ENCODE measurements around the gene MAGEB2. TPM values are rescaled to one million over a fixed set of nuclear protein-coding genes. Genes with fewer than 3 reads are reported as not detected.

Gene MAGEB2
- total and polyA plus RNA-seq, 2 experiments from 2014 or later: 0.24 TPM; not detected in 1

- DNase-seq (ENCODE audit: low spot score) (no peak), ATAC-seq (no peak)
- no peaks in the 10 kb centered on the region for H4K20me1 ChIP-seq (replicated peaks; ENCODE audit: insufficient read depth)
- H3K79me2 ChIP-seq (replicated peaks; ENCODE audit: insufficient read depth): no peaks in the 10 kb centered on the region
- Mint-ChIP-seq H3K27ac (no peak overlapping the region), H3K9me3 (peaks cover 4% of the 10 kb centered on the region; the same call in 2 of the 3 replicates), H3K4me1 (no peaks in the 10 kb centered on the region), H3K27me3 (ENCODE audit: insufficient read depth, low read depth, poor library complexity) (no peaks in the 10 kb centered on the region), H3K4me3 (no peak overlapping the region), H3K36me3 (ENCODE audit: low read depth) (no peaks in the 10 kb centered on the region; the same call in 2 of the 3 replicates)
- H2AFZ ChIP-seq: no peak overlapping the region
- H3K4me1 ChIP-seq (ENCODE audit: insufficient read depth): no peaks in the 10 kb centered on the region
- H3K4me2 ChIP-seq: no peak overlapping the region
- H3K4me3 ChIP-seq: no peak overlapping the region
- H3F3A ChIP-seq (replicated peaks; ENCODE audit: low read depth): no peaks in the 10 kb centered on the region
- no peaks in the 10 kb centered on the region for H3K9me2 ChIP-seq (ENCODE audit: insufficient read depth)
- TF ChIP-seq POLR2AphosphoS5 (IDR thresholded peaks at IDR 0.05; ENCODE audit: low read depth): no peak
- no peak for TF ChIP-seq NANOG (IDR thresholded peaks at IDR 0.05; ENCODE audit: borderline replicate concordance)
- no peak for TF ChIP-seq ZNF331 (CRISPR knock-in tag; IDR thresholded peaks at IDR 0.05; ENCODE audit: low read depth)
- TF ChIP-seq, protein P1, sequence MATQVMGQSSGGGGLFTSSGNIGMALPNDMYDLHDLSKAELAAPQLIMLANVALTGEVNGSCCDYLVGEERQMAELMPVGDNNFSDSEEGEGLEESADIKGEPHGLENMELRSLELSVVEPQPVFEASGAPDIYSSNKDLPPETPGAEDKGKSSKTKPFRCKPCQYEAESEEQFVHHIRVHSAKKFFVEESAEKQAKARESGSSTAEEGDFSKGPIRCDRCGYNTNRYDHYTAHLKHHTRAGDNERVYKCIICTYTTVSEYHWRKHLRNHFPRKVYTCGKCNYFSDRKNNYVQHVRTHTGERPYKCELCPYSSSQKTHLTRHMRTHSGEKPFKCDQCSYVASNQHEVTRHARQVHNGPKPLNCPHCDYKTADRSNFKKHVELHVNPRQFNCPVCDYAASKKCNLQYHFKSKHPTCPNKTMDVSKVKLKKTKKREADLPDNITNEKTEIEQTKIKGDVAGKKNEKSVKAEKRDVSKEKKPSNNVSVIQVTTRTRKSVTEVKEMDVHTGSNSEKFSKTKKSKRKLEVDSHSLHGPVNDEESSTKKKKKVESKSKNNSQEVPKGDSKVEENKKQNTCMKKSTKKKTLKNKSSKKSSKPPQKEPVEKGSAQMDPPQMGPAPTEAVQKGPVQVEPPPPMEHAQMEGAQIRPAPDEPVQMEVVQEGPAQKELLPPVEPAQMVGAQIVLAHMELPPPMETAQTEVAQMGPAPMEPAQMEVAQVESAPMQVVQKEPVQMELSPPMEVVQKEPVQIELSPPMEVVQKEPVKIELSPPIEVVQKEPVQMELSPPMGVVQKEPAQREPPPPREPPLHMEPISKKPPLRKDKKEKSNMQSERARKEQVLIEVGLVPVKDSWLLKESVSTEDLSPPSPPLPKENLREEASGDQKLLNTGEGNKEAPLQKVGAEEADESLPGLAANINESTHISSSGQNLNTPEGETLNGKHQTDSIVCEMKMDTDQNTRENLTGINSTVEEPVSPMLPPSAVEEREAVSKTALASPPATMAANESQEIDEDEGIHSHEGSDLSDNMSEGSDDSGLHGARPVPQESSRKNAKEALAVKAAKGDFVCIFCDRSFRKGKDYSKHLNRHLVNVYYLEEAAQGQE (IDR thresholded peaks at IDR 0.05; ENCODE audit: unreplicated experiment): no peak
- TF ChIP-seq EZH2phosphoT487 (IDR thresholded peaks at IDR 0.05; ENCODE audit: unreplicated experiment): no peak
- no peak for TF ChIP-seq JUNB (IDR thresholded peaks at IDR 0.05; ENCODE audit: unreplicated experiment)
- TF ChIP-seq STAT1 (IDR thresholded peaks at IDR 0.05; ENCODE audit: unreplicated experiment): no peak
- TF ChIP-seq, protein P2, sequence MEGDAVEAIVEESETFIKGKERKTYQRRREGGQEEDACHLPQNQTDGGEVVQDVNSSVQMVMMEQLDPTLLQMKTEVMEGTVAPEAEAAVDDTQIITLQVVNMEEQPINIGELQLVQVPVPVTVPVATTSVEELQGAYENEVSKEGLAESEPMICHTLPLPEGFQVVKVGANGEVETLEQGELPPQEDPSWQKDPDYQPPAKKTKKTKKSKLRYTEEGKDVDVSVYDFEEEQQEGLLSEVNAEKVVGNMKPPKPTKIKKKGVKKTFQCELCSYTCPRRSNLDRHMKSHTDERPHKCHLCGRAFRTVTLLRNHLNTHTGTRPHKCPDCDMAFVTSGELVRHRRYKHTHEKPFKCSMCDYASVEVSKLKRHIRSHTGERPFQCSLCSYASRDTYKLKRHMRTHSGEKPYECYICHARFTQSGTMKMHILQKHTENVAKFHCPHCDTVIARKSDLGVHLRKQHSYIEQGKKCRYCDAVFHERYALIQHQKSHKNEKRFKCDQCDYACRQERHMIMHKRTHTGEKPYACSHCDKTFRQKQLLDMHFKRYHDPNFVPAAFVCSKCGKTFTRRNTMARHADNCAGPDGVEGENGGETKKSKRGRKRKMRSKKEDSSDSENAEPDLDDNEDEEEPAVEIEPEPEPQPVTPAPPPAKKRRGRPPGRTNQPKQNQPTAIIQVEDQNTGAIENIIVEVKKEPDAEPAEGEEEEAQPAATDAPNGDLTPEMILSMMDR (conservative IDR thresholded peaks at IDR 0.05; ENCODE audit: low read depth in 2 of 2): no peak
- TF ChIP-seq ETS1 (IDR thresholded peaks at IDR 0.05): no peak
- no peak for TF ChIP-seq ZNF114 (CRISPR knock-in tag; IDR thresholded peaks at IDR 0.05)
- H3K27me3 ChIP-seq (ENCODE audit: insufficient read depth): no peaks in the 10 kb centered on the region
- no peaks in the 10 kb centered on the region for H3K36me3 ChIP-seq (ENCODE audit: insufficient read depth)
- H3K27ac ChIP-seq (ENCODE audit: low read depth): no peak overlapping the region
These were observed 47.4 kb downstream of the MAGEB2 start for GRCh38 chrX:30262763-30263162.

Other genes starting within 250 kb of the MAGEB2 start
- not detected in 2 replicates for gene MAGEB3, start 15.1 kb downstream of the MAGEB2 start, total RNA-seq (2014; rRNA removed; shearing (Covaris generic))
- gene MAGEB3, start 15.1 kb downstream of the MAGEB2 start, polyA plus RNA-seq (2016; fragmentation: Nextera tagmentation; extraction: Ambion mirVana): 0.19 TPM in 1 of 2 replicates, not detected in the other
- gene MAGEB4, start 26.4 kb downstream of the MAGEB2 start, total RNA-seq (2014; rRNA removed; shearing (Covaris generic)): not detected in 2 replicates
- not detected in 2 replicates for gene MAGEB4, start 26.4 kb downstream of the MAGEB2 start, polyA plus RNA-seq (2016; fragmentation: Nextera tagmentation; extraction: Ambion mirVana)
- not detected in 2 replicates for gene MAGEB1, start 31.6 kb downstream of the MAGEB2 start, total RNA-seq (2014; rRNA removed; shearing (Covaris generic))
- gene MAGEB1, start 31.6 kb downstream of the MAGEB2 start, polyA plus RNA-seq (2016; fragmentation: Nextera tagmentation; extraction: Ambion mirVana): 0.15 TPM in 1 of 2 replicates, not detected in the other
- 0.16 and 0.45 TPM in 2 replicates for gene NR0B1, start 93.8 kb downstream of the MAGEB2 start, total RNA-seq (2014; rRNA removed; shearing (Covaris generic))
- 0.26 and 0.63 TPM in 2 replicates for gene NR0B1, start 93.8 kb downstream of the MAGEB2 start, polyA plus RNA-seq (2016; fragmentation: Nextera tagmentation; extraction: Ambion mirVana)

Data from GM23338 (cell line).